Measurements from ENCODE around the gene SPAG16. TPM values are rescaled to one million over a fixed set of nuclear protein-coding genes. Genes with fewer than 3 reads are reported as not detected.

Gene SPAG16
- total RNA-seq, 1 donor from 2014 or later = 18.1 TPM

DNA sequence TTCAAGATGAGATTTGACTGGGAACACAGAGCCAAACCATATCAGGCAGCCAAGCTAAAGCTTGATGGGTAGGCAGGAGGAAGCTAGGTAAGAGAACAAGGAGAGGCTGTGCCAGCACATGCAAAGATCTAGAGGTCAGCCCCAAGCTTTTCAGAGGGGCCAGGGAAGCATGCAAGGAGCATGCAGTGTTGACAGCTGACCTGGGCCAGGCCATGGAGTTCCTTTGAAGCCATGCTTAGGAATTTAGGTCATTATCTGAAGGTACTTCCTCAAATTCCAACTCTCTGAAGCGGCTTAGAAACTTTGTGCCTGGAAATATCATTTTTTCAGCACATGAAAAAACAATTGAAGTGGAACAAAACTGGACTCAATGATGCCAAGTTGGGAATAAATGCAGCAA, 130.8 kb downstream of the SPAG16 start:
- no peak for DNase-seq
- H3K4me3 Mint-ChIP-seq (ENCODE audit: unreplicated experiment) = no peak overlapping the region
- H3K36me3 Mint-ChIP-seq (ENCODE audit: unreplicated experiment) = no peaks in the 10 kb centered on the region
- no peaks in the 10 kb centered on the region for H3K9me3 Mint-ChIP-seq (ENCODE audit: unreplicated experiment)
- no peak overlapping the region for H3K27ac Mint-ChIP-seq (ENCODE audit: unreplicated experiment)
- H3K27me3 Mint-ChIP-seq (ENCODE audit: unreplicated experiment) = no peaks in the 10 kb centered on the region
- TF ChIP-seq, protein P1, sequence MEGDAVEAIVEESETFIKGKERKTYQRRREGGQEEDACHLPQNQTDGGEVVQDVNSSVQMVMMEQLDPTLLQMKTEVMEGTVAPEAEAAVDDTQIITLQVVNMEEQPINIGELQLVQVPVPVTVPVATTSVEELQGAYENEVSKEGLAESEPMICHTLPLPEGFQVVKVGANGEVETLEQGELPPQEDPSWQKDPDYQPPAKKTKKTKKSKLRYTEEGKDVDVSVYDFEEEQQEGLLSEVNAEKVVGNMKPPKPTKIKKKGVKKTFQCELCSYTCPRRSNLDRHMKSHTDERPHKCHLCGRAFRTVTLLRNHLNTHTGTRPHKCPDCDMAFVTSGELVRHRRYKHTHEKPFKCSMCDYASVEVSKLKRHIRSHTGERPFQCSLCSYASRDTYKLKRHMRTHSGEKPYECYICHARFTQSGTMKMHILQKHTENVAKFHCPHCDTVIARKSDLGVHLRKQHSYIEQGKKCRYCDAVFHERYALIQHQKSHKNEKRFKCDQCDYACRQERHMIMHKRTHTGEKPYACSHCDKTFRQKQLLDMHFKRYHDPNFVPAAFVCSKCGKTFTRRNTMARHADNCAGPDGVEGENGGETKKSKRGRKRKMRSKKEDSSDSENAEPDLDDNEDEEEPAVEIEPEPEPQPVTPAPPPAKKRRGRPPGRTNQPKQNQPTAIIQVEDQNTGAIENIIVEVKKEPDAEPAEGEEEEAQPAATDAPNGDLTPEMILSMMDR (IDR thresholded peaks at IDR 0.05; ENCODE audit: partially characterized antibody, unreplicated experiment) = no peak
- H3K4me1 Mint-ChIP-seq (ENCODE audit: low read depth, unreplicated experiment) = no peaks in the 10 kb centered on the region

DNA sequence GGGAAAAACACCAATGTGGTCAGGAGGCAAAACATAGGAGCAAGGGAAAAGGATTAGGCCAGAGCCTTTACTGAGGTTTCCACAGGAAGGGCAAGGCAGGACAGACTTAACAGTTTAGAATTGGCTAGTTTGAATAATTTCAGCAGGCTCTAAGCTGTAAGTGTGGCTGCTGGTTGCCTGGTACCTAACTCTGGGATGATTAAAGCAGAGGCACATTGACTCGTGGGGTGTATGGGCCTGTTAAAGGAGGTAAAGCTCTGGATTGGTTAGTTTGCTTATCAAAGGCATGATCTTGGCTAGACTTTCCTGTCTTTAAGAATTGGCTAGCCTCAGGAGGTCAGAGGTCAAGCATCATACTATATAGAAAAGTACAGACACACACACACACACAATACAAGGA, 132.6 kb downstream of the SPAG16 start:
- Mint-ChIP-seq H3K4me1 (ENCODE audit: low read depth, unreplicated experiment) (no peaks in the 10 kb centered on the region), H3K4me3 (ENCODE audit: unreplicated experiment) (no peak overlapping the region), H3K27ac (ENCODE audit: unreplicated experiment) (no peak overlapping the region), H3K36me3 (ENCODE audit: unreplicated experiment) (no peaks in the 10 kb centered on the region), H3K27me3 (ENCODE audit: unreplicated experiment) (no peaks in the 10 kb centered on the region), H3K9me3 (ENCODE audit: unreplicated experiment) (no peaks in the 10 kb centered on the region)
- TF ChIP-seq, protein P1 (IDR thresholded peaks at IDR 0.05; ENCODE audit: partially characterized antibody, unreplicated experiment) = no peak
- no peak for DNase-seq

- H3K9me3 Mint-ChIP-seq (ENCODE audit: unreplicated experiment) = no peaks in the 10 kb centered on the region
- H3K4me3 Mint-ChIP-seq (ENCODE audit: unreplicated experiment) = no peak overlapping the region
- no peaks in the 10 kb centered on the region for H3K36me3 Mint-ChIP-seq (ENCODE audit: unreplicated experiment)
- TF ChIP-seq, protein P1 (IDR thresholded peaks at IDR 0.05; ENCODE audit: partially characterized antibody, unreplicated experiment) = no peak
- H3K27ac Mint-ChIP-seq (ENCODE audit: unreplicated experiment) = no peak overlapping the region
- no peak for DNase-seq
- H3K27me3 Mint-ChIP-seq (ENCODE audit: unreplicated experiment) = no peaks in the 10 kb centered on the region
- H3K4me1 Mint-ChIP-seq (ENCODE audit: low read depth, unreplicated experiment) = no peaks in the 10 kb centered on the region
These were observed 135.7 kb downstream of the SPAG16 start for GRCh38 chr2:213419980-213420379.

GRCh38 chr2:213420828-213421385, 136.6 kb downstream of the SPAG16 start:
- H3K4me3 Mint-ChIP-seq (ENCODE audit: unreplicated experiment) = no peak overlapping the region
- peak; percentile 45 for DNase-seq
- H3K27me3 Mint-ChIP-seq (ENCODE audit: unreplicated experiment) = no peaks in the 10 kb centered on the region
- TF ChIP-seq, protein P1 (IDR thresholded peaks at IDR 0.05; ENCODE audit: partially characterized antibody, unreplicated experiment) = no peak
- H3K9me3 Mint-ChIP-seq (ENCODE audit: unreplicated experiment) = no peaks in the 10 kb centered on the region
- H3K4me1 Mint-ChIP-seq (ENCODE audit: low read depth, unreplicated experiment) = no peaks in the 10 kb centered on the region
- no peak overlapping the region for H3K27ac Mint-ChIP-seq (ENCODE audit: unreplicated experiment)
- no peaks in the 10 kb centered on the region for H3K36me3 Mint-ChIP-seq (ENCODE audit: unreplicated experiment)

- no peak overlapping the region for H3K4me3 Mint-ChIP-seq (ENCODE audit: unreplicated experiment)
- no peaks in the 10 kb centered on the region for H3K4me1 Mint-ChIP-seq (ENCODE audit: low read depth, unreplicated experiment)
- no peaks in the 10 kb centered on the region for H3K36me3 Mint-ChIP-seq (ENCODE audit: unreplicated experiment)
- TF ChIP-seq, protein P1 (IDR thresholded peaks at IDR 0.05; ENCODE audit: partially characterized antibody, unreplicated experiment) = no peak
- no peaks in the 10 kb centered on the region for H3K27me3 Mint-ChIP-seq (ENCODE audit: unreplicated experiment)
- no peak overlapping the region for H3K27ac Mint-ChIP-seq (ENCODE audit: unreplicated experiment)
- DNase-seq = no peak
- H3K9me3 Mint-ChIP-seq (ENCODE audit: unreplicated experiment) = no peaks in the 10 kb centered on the region
These were observed 137.9 kb downstream of the SPAG16 start for GRCh38 chr2:213422211-213422610.
